ENCODE measurements around the gene NCOA7.
"Not testable (repeated sequence)": the region's sequence is repeated elsewhere in the genome, so short reads cannot be mapped to it uniquely, and the experiment has no call there.

The NCOA7 gene

DNA sequence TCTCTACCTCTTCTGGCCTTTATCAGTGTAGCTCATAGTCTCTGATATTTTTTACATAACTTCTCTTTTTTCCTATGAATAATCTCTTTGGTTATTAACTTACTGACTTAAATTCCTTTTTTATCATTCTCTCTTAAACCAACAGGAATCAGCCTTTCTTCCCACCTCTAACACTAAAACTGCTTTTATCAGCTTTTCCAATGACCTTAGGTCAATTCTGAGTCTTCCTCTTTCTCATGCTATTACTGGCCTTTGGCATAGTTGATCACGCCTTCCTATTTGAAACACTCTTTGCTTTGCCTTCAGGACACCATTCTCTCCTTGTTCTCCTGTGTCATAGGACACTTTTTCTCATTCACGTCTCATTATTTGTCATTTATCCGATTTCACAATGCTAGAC is 157.7 kb downstream of the NCOA7 start:
- no peak for DNase-seq (ENCODE audit: low read depth in 3 of 3)

DNA sequence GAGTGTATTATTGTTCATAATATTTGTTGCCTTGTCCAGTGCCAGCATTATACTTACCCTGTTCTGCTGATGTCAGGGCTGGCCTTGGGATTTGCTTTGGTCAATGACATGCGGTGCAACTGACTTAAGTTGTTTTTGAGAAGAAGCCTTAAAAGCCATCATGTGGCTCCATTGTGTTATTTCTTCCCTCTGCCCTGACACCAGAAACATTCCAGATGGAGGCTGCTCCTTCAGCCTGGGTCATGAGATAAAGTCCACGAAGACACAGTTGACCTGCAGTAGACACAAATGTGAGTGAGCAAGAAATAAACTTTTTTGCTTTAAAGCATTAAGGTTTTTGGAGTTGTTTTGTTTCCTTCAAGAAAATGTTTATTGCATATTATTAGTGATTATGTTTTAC is 158.3 kb downstream of the NCOA7 start:
- DNase-seq (ENCODE audit: low read depth in 3 of 3) = no peak

DNA sequence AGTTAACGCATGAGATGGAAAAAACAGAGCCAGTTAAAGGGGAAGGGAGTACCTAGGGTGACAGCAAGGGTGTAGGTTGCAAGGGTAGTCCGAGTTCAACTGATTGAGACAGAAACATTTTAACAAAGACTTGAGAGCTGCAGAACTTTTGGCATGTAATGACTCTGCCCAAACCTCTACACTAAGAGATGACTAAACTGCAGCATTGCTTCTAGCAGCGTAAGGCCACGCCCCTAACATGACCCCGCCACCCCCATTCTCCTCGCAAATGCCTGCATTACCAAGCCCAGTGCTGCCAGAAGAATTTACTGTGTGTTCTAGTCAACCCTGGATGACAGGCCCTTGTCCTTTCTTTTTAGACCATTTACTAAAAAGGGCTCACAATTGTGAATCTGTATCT is 159.5 kb downstream of the NCOA7 start:
- no peak for DNase-seq (ENCODE audit: low read depth in 3 of 3)

DNA sequence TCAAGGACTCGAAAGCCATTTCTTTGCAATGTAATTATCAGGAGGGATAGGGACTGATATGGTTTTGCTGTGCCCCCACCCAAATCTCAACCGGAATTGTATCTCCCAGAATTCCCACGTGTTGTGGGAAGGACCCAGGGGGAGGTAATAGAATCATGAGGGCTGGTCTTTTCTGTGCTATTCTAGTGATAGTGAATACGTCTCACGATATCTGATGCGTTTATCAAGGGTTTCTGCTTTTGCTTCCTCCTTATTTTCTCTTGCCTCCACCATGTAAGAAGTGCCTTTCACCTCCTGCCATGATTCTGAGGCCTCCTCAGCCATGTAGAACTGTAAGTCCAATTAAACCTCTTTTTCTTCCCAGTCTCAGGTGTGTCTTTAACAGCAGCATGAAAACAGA is 160.0 kb downstream of the NCOA7 start:
- DNase-seq (ENCODE audit: low read depth in 3 of 3) = not testable (repeated sequence)

DNA sequence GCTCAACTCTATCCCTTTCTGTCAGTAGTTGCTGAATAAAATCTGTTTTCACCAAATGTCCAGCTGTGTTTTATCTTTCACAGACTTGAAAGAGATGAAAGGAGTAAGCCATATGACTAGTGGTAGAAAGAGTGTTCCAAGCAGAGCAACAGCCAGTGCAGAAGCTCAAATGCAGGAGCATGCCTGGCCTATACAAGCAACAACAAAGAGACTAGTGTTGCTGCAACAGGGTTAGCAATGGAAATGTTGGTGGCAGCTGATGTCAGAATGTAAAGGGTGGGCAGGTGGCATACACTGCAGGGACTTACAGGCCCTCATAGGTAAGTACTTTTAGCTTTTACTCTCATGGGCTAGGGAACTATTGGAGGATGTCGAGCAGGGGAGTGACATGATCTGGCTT is 160.6 kb downstream of the NCOA7 start:
- DNase-seq (ENCODE audit: low read depth in 3 of 3) = no peak

DNA sequence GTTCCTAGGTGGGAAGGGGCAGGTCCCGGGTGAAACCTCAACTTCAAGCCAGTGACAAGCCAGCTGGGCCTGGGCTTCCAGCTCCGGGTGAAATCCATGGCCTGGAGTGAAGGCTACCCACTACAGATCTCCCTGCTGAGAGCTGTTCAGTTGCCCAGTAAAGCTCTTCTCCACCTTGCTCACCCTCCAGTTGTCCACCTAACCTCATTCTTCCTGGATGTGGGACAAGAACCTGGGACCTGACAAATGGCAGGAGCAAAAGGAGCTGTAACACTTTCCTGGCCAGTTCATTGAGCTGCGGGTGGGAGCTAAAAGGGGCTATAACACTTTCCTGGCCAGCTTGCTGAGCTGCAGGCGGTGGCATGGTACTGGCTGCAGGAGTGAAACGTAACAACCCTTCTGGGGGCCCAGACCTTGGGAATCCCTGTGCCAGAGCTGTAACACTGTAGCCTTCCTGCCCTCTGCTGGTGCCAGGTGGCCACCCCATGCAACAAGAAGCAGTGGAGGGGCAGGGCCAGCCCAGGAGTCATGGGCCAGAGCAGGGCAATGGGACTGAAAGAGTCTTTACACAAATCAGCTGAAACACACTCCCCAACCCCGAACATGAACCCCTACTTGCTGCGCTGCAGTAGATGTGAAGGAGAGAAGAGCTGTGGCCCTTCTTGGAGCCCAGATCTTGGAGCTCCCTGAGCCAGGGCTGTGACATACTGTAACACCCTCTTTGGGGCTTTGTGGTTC is 162.2 kb downstream of the NCOA7 start:
- DNase-seq (ENCODE audit: low read depth in 3 of 3) = peak in 1 of 3 experiments; percentile 34

DNA sequence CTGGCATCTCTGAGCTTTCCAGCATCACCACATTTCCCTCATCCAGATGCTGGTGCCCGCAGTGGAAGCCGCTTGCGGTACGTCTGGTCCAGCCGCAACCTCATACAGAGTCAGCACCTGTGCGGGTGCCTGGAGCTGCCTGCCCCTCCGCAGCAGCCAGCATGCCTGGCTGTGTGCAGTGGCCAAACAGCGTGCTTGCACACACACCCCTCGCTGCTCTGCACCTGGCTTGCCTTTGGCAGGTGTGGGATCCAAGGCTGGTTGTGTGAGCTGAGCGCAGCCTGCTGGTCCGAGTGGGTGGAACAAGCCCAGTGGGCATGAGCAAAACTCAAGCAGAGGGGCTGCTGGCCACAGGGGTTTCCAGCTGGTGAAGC is 162.7 kb downstream of the NCOA7 start:
- no peak for DNase-seq (ENCODE audit: low read depth in 3 of 3)

DNA sequence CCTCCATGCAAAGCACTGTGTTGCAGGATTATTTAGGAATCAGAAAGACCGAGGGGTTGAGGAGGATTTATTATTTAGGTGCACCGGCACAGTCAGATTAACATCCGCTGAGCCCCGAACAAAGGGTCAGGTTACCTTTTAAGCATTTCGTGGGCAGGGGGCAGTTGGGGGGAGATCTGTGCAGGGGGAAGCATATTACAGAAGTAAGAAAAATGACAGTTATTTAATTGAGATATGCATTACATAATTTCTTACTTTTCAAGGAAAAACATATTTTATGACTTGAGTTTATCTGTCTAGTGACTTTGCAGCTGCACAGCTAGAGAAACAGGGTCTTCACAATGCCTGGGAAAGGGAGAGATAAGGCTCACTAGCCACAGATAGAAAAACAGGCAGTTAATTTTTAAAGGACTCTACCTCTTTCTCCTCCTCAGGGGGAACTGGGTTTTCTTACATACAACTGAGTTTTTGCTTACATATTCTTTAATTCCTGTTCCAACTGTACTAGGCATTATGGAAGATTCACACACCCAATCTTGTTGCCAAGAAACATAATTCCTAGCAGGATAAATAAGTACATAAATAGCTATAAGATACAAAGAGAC is 164.1 kb downstream of the NCOA7 start:
- no peak for DNase-seq (ENCODE audit: low read depth in 3 of 3)

DNA sequence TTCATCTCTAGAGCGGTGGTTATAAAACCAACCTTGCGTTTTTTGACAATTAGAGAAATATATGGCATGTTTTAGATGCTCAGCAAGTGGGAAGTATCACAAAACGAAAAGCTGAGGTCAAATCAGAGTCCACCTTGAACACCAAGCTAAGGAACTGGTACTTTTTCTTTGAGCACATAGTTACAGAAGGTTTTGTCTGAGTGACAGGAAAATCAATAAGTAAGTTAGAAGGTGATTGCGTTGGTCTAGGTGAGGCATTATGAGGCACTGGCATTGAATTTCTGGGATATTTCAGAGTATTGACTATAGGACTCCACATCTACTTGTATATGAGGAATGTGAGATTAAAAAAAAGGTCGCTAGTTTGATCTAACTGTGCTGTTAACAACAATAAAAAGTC is 165.2 kb downstream of the NCOA7 start:
- no peak for DNase-seq (ENCODE audit: low read depth in 3 of 3)

DNA sequence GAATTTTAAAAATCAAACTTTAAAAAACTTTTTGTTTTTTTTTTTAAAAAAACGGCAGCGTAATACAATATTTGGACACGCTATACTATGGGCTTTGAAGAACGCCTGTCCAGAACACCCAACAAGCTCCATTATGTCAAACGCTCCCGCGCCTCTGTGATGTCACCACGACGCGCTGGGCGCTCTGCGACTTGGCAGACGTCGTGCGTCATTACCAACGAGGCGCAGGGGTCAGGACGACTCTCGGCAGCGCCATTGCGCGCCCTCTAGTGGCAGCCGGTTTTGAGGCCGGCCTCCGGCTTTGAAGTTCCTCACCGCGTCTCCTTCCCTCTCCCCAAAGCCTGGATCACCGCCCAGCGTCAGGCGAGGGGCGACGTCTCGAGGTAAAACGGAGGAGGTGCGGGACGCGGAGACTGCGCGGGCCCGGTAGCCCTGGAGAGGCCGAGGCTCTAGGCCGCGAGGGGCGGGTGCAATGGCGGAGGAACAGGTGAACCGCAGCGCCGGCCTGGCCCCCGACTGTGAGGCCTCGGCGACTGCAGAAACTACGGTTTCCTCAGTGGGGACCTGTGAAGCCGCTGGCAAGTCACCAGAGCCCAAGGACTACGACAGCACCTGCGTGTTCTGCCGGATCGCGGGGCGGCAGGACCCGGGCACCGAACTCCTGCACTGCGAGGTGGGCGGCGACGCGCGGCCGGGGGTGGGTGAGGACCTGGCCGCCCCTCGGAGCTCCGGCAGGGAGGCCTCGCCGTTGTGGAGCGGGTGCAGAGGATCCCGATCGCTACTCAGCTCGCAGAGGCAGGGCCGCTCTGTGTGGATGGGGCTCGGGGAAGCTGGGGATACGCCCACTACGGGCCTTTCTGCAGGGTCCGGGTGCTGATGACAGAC is 166.0 kb downstream of the NCOA7 start, which contains the start of gene HINT3:
Gene HINT3, plus strand, starts transcription at position 265 of the 885 bp plus-strand sequence. Its CDS starts 208 bp downstream, at position 473.
- peak; percentile 97 to 99 (median 98) for DNase-seq (ENCODE audit: low read depth in 3 of 3)

DNA sequence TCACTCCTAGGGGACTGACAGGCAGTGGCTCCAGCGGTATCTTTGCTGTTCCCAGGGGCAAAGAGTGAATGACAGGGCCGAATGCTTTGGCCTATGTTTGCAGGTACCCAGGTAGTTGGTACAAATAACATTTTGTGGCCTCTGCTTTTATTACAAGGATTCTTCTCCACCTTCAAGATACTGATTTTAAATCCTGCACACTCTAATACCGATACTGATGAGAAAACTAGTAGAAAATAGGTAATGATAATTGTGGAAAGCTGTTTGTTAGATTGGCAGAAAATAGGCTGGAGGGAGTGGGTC is 166.6 kb downstream of the NCOA7 start:
- no peak for DNase-seq (ENCODE audit: low read depth in 3 of 3)

DNA sequence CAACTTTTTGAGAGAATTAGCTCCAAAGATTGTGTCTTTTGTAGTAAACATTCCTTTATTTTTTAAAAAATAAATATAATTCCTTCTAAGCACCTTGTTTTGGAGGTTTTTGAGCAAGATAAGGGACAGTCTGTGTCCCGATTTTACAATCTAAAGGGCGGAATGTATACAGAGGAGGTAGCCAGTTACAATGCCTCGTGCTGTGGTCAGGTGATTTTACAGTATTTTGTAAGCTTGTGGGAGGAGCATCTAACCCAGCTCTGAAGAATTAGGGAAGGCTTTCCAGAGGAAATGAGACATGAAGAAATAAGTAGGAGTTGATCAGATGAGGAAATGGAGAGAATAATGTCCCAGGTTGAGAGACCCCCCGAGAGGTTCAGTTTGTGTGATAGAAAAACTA is 167.1 kb downstream of the NCOA7 start:
- no peak for DNase-seq (ENCODE audit: low read depth in 3 of 3)

DNA sequence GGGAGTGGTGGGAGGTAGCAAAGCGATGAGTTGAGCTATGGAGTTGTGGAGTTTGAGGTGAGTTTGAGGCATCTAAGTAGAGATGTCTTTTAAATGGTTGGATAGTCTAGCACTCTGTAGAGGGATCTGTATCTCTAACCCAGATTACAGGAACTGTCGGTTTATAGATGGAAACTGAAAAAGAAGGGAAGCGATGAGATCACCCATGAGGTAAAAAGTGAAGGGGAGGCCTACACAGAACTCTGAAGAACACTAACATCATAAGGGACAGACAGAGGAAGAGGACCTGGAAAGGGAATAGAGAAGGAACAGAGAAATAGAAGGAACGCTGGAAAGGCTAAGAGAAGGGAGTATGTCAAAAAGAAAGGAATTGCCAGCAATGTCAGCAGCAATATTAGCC is 168.3 kb downstream of the NCOA7 start:
- DNase-seq (ENCODE audit: low read depth in 3 of 3) = no peak

DNA sequence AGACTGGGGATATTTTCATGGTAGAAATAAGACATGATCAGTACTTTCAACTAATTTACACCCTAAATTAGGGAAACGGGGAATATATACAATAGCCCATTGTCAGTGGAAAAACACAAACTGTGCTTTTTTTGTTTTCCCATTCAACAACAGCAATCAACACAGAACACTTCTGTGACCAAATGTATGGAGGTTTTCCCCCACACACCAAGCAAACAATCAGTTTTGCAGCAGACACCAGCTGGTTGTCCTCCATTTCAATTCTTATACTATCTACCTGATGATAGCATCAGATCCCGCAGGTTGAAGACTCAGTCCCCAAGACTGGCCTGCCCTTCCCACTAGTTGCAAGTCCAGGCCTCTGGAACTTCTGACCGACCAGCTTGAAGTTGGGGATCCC is 170.4 kb downstream of the NCOA7 start:
- DNase-seq (ENCODE audit: low read depth in 3 of 3) = no peak

DNA sequence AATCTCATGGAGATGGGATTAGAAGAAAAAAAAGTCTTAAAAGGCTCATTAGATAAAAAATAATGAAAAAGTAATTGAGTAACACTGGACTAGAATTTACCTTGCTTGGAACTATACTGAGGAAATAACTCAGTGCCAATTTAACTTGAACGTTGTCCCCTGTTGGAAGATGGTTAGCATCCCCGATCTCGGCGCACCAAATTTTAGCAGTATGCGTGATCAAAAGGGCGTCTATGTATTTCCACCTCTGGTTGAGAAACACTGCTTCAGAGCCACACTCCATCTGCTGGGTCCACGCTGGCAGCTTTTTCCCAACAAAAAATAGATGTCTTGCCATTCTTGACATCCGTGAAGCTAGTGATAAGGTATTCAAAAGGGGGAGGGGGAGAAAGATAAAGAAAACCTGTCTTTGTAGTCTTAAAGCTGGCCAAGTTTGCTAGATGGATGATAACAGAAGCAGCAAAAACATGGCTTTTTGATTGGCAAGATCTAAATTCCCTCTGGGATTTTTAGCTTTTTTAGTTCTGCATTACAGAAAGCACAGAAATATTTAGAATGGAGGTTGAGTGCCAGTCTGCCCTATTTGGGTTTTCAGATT is 172.2 kb downstream of the NCOA7 start:
- no peak for DNase-seq (ENCODE audit: low read depth in 3 of 3)

DNA sequence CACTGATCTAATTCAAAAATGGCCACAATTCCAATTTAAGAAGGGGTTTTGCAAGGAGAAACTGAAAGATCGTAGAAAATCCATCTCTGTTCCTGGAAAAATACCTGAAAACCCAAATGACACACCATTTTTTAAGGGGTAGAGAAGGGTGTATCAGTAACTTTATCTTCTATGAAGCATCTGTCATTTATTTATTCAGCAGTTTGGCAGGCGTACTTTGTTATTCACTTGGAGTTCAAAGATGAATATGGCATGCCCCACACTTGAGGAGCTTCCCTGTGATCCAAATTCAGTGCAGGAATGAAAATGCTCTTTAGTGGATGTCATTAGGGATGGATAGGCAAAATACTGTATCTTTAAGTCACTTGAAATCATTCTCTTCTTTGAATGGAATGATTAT is 173.1 kb downstream of the NCOA7 start:
- DNase-seq (ENCODE audit: low read depth in 3 of 3) = no peak

DNA sequence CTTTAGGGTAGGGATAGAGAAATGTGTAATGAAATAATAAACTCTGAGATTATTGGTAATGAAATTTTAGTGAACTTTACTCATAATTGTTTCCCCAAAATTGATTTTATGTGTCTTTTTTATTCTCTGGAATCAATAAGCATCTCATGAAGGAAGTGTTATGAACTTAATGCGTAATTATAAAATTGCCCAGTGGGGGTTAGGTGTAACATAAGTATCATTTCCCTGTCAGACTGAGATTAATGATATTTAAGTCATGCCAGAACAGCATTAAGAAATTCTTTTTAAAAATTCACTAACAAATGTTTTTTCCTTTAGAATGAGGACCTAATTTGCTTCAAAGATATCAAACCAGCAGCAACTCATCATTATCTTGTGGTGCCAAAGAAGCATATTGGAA is 175.8 kb downstream of the NCOA7 start:
- DNase-seq (ENCODE audit: low read depth in 3 of 3) = no peak

DNA sequence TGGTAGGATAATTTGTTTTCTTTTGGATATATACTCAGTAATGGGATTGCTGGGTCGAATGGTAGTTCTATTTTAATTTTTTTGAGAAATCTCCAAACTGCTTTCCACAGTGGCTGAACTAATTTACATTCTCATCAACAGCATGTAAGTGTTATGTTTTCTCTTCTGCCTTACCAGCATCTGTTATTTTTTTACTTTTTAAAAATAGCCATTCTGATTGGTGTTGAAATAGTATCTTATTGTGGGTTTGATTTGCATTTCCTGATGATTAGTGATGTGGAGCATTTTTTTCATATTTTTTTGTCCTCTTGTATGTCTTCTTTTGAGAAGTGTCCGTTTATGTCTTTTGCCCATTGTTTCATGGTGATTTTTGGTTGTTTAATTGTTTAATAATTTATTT is 177.7 kb downstream of the NCOA7 start:
- no peak for DNase-seq (ENCODE audit: low read depth in 3 of 3)

DNA sequence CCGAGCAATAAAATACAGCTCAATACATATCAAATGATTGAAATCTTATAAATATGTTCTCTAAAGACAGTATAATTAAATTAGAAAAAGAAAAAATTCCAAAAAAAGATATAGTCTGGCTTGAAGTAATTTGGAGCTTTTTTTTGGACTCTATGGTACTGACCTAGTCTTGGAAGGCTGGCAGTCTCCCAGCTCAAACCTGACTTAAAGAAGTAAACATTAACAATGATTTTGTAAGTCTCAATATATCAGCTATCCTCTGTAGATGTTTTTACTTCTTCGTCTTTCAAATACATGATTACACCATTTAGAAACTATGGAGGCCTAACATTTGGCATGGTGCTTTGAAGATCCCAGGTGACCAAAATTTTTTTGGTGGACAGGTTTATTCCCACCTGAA is 180.0 kb downstream of the NCOA7 start:
- DNase-seq (ENCODE audit: low read depth in 3 of 3) = no peak

DNA sequence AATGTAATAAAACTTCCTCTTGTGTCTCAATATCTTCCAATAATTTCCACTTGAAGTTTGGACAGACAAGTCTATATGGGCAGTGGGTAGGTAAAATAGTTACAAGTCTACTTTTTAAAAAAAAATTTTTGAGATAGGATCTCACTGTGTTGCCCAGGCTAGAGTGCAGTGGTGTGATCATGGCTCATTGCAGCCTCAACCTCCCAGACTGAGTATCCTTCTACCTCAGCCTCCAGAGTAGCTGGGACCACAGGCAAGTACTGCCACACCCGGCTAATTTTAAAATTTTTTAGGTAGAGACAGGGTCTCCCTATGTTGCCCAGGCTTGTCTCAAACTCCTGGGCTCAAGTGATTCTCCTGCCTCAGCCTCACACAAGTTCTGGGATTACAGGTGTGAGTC is 181.7 kb downstream of the NCOA7 start:
- not testable (repeated sequence) for DNase-seq (ENCODE audit: low read depth in 3 of 3)

DNA sequence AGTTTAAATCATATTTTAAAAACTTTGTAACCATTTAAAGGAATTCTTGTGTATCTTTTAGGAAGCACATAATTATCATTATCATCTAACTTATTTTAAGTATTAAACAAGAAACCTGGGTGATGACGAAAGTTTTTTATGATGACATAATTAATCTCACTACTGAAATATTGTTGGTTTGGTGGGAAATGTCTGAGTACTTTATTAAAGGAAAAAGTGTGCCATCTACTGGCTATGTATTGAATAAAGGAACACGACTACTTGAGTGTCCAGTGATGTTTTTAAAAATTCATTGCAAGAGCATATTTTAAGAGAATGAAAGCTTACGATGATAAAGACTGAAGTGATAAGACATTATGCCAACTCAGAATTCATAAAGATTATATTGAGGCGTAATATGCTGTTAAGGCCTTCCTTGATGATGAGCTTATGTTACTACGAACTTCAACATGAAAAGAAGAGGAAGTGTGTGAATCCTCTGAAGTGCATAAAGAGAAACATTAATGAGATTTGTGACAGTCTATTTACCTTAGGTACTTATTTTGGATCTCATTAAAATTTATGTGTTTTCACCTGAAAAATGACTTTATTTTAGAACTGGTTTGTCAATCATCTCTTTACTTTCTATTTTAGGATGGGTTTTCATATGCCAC is 183.6 kb downstream of the NCOA7 start:
- DNase-seq (ENCODE audit: low read depth in 3 of 3) = no peak

DNA sequence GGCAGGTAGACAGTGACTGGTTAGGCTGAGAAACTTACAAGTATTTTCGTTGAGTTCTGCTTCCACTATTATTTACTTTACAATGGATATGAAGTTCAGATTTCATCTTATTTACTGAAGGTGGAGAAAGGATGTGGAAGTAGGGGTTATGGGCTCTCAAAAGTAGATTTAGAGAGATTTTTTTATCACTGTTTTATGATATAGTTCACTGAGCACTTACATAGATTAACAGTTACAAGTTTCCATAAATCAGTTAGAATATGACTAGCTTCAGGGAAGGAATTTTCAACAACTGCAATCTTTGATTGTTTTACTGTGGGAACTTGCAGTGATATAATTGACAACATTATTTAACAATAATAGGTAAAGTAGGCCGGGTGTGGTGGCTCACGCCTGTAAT is 188.3 kb downstream of the NCOA7 start:
- no peak for DNase-seq (ENCODE audit: low read depth in 3 of 3)

Measured in stimulated activated CD4-positive, alpha-beta T cell treated with anti-CD3 and anti-CD28 coated beads, TNF-alpha, amount 100 ng/mL, for 24 hours (primary cell).